ENCODE data around the gene HDAC9. TPM values are rescaled to one million over a fixed set of nuclear protein-coding genes. Genes with fewer than 3 reads are reported as not detected.

The HDAC9 gene
- total RNA-seq, 2 donors from 2014 or later: 8.3 to 31.9 TPM

- 63% methylated on average over 3 of the region's 3 CpGs for WGBS
- Histone ChIP-seq H3K27me3 (replicated peaks; ENCODE audit: insufficient read depth) (no peaks in the 10 kb centered on the region), H3K27ac (no peak overlapping the region), H3K4me1 (replicated peaks) (no peaks in the 10 kb centered on the region), H3K36me3 (no peaks in the 10 kb centered on the region), H3K4me3 (no peak overlapping the region), H3K9me3 (no peaks in the 10 kb centered on the region)
- intact Hi-C loops (cut with DNase I): loop anchor here (5.0 kb wide), 1 partner anchor 214 kb away; no protein-coding TSS in a partner anchor
- peak; percentile 32 for DNase-seq (ENCODE audit: low spot score)
- TF ChIP-seq CTCF (IDR thresholded peaks at IDR 0.05) (peak; percentile 10 to 71 (median 49)), POLR2AphosphoS5 (IDR thresholded peaks at IDR 0.05) (no peak), POLR2A (IDR thresholded peaks at IDR 0.05) (no peak)
Observed at GRCh38 chr7:18570890-18571478, 75.4 kb downstream of the HDAC9 start.

GRCh38 chr7:18572154-18572553 is 76.6 kb downstream of the HDAC9 start:
- 97% methylated on average over 4 of the region's 4 CpGs for WGBS
- Histone ChIP-seq H3K4me1 (replicated peaks) (no peaks in the 10 kb centered on the region), H3K4me3 (no peak overlapping the region), H3K27me3 (replicated peaks; ENCODE audit: insufficient read depth) (no peaks in the 10 kb centered on the region), H3K9me3 (no peaks in the 10 kb centered on the region), H3K36me3 (no peaks in the 10 kb centered on the region), H3K27ac (no peak overlapping the region)
- DNase-seq (ENCODE audit: low spot score): no peak
- intact Hi-C loops (cut with DNase I): loop anchor here (5.0 kb wide), 1 partner anchor 215 kb away; no protein-coding TSS in a partner anchor
- TF ChIP-seq POLR2AphosphoS5 (IDR thresholded peaks at IDR 0.05) (no peak), POLR2A (IDR thresholded peaks at IDR 0.05) (no peak), CTCF (IDR thresholded peaks at IDR 0.05) (no peak)

DNA sequence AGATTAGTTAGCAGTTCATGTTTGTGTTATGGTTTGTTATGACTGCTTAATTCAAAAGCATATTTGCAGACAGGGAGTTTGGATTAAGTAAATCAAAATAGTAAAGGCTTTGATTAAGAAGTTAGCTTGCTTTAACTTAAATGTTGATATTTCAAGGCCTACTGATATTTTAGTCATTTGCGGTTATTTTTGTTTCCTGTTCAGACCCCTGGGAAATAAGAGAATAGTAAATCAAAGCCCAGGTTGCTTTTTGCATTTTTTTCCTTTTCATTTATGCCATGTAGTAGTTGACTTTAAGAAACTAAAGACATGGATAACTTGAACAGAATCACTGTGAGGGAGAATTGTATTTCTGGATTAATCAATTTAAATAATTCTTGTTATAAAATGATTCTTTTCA is 77.3 kb downstream of the HDAC9 start:
- intact Hi-C loops (cut with DNase I): loop anchor here (5.0 kb wide), 1 partner anchor 216 kb away; no protein-coding TSS in a partner anchor
- no peaks in the 10 kb centered on the region for H3K27me3 ChIP-seq (replicated peaks; ENCODE audit: insufficient read depth)
- DNase-seq (ENCODE audit: low spot score): no peak
- H3K27ac ChIP-seq: no peak overlapping the region
- WGBS: 94% methylated on average over 1 of the region's 1 CpG
- H3K4me1 ChIP-seq (replicated peaks): no peaks in the 10 kb centered on the region
- H3K9me3 ChIP-seq: no peaks in the 10 kb centered on the region
- H3K4me3 ChIP-seq: no peak overlapping the region
- no peak for TF ChIP-seq POLR2AphosphoS5 (IDR thresholded peaks at IDR 0.05)
- TF ChIP-seq POLR2A (IDR thresholded peaks at IDR 0.05): no peak
- no peak for TF ChIP-seq CTCF (IDR thresholded peaks at IDR 0.05)
- H3K36me3 ChIP-seq: no peaks in the 10 kb centered on the region

GRCh38 chr7:18573410-18574234 is 78.1 kb downstream of the HDAC9 start:
- no peak overlapping the region for H3K27ac ChIP-seq
- intact Hi-C loops (cut with DNase I): loop anchor here (5.0 kb wide), 1 partner anchor 216 kb away; no protein-coding TSS in a partner anchor
- H3K4me3 ChIP-seq: no peak overlapping the region
- TF ChIP-seq POLR2A (IDR thresholded peaks at IDR 0.05) (no peak), CTCF (IDR thresholded peaks at IDR 0.05) (no peak), POLR2AphosphoS5 (IDR thresholded peaks at IDR 0.05) (no peak)
- no peaks in the 10 kb centered on the region for H3K4me1 ChIP-seq (replicated peaks)
- H3K36me3 ChIP-seq: no peaks in the 10 kb centered on the region
- 93% methylated on average over 20 of the region's 20 CpGs for WGBS
- no peaks in the 10 kb centered on the region for H3K9me3 ChIP-seq
- H3K27me3 ChIP-seq (replicated peaks; ENCODE audit: insufficient read depth): no peaks in the 10 kb centered on the region
- no peak for DNase-seq (ENCODE audit: low spot score)

Data from prostate gland (tissue), 2 donors.